ENCODE measurements around the gene CSNK2A2. TPM values are rescaled to one million over a fixed set of nuclear protein-coding genes. Genes with fewer than 3 reads are reported as not detected.

CSNK2A2 gene
- polyA plus RNA-seq, 6 donors from 2014 or later, result 5.9 to 12.2 (median 9.9) TPM

DNA sequence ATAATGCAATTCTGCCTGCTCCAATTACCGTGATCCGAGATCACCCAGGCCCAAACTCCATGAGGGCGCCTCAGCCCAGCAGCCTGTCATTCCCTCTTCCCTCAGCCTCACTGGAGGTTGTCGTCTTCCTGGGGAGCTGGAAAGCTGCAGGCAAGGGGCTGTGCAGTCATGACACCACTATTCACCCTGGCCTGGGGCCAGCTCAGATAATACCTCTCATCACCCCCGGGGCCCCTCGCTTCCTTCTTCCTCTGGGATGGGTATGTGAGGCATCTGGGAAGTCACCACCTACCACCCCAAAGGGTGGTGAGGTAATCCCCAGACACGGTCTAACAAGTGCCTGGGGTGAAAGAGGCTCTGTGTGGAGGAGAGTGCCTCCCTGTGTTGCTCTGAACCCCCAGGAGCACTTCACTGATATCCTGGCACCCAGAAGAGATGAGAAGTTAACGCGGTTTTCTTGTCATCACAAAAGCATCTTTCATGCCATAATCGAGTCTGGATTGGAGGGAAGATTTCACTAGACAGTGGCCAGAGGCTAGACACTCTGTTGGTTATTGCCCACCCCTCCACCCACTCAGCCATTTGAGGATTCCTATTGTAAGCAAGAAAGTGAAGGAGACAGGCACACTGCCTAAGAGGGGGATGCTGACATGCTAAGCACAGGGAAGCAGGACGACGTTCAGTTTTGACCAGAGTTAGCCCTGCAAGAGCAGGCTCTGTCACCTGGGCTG, 87.2 kb downstream of the CSNK2A2 start:
- H3K36me3 Mint-ChIP-seq, result peaks cover 24% of the 10 kb centered on the region in 2 donors
- no peak for DNase-seq
- H3K4me3 Mint-ChIP-seq, result no peak overlapping the region
- peaks cover 0 to 2% (median 0%) of the 10 kb centered on the region in 7 donors for H3K9me3 Mint-ChIP-seq
- peak overlapping the region in 4 of 6 donors; percentile 6 to 73 (median 51) for H3K27ac Mint-ChIP-seq
- H3K27me3 Mint-ChIP-seq, result no peaks in the 10 kb centered on the region
- ATAC-seq (ENCODE audit: low read depth in 2 of 2), result no peak
- H3K4me1 Mint-ChIP-seq, result peaks cover 14 to 22% (median 20%) of the 10 kb centered on the region in 3 donors

- H3K27ac Mint-ChIP-seq, result peak overlapping the region in 2 of 6 donors; percentile 36 to 77
Observed at GRCh38 chr16:58109881-58110280, 88.0 kb downstream of the CSNK2A2 start.

GRCh38 chr16:58109330-58109729, 88.6 kb downstream of the CSNK2A2 start:
- H3K4me3 Mint-ChIP-seq, result peak overlapping the region in 5 of 8 donors; percentile 15 to 44 (median 22)
- peak overlapping the region in 2 of 6 donors; percentile 36 to 50 for H3K27ac Mint-ChIP-seq
- peak; percentile 61 to 66 for ATAC-seq (ENCODE audit: low read depth in 2 of 2)
- no peaks in the 10 kb centered on the region for H3K27me3 Mint-ChIP-seq
- peaks cover 14 to 22% (median 20%) of the 10 kb centered on the region in 3 donors for H3K4me1 Mint-ChIP-seq
- peaks cover 16 to 20% of the 10 kb centered on the region in 2 donors for H3K36me3 Mint-ChIP-seq
- H3K9me3 Mint-ChIP-seq, result peaks cover 0 to 2% (median 0%) of the 10 kb centered on the region in 7 donors
- no peak for DNase-seq

More at GRCh38 chr16:58109881-58110280, 88.0 kb downstream of the CSNK2A2 start:
- Mint-ChIP-seq H3K27me3 (no peaks in the 10 kb centered on the region), H3K36me3 (peaks cover 16 to 20% of the 10 kb centered on the region in 2 donors), H3K4me1 (peaks cover 14 to 22% (median 20%) of the 10 kb centered on the region in 3 donors), H3K4me3 (peak overlapping the region in 2 of 8 donors; percentile 15 to 22), H3K9me3 (peaks cover 0 to 2% (median 0%) of the 10 kb centered on the region in 7 donors)
- no peak for DNase-seq
- ATAC-seq (ENCODE audit: low read depth in 2 of 2), result no peak

Other genes with a start within 250 kb of the CSNK2A2 start
- gene CNGB1, start 227.0 kb downstream of the CSNK2A2 start, polyA plus RNA-seq (ENCODE audit: low read depth in 6 of 6), result not detected
- gene ZNF319, start 197.4 kb downstream of the CSNK2A2 start, polyA plus RNA-seq (ENCODE audit: low read depth in 6 of 6), result 10 to 100 TPM in 1 of 6 donors, 1 to 10 TPM in 5; 3.1 to 10.7 (median 6.0) TPM
- gene USB1, start 196.7 kb downstream of the CSNK2A2 start, polyA plus RNA-seq (ENCODE audit: low read depth in 6 of 6), result 10 to 100 TPM; 19.8 to 30.5 (median 25.8) TPM
- not detected for gene MMP15, start 172.4 kb downstream of the CSNK2A2 start, polyA plus RNA-seq (ENCODE audit: low read depth in 6 of 6)
- gene CFAP20, start 68.7 kb downstream of the CSNK2A2 start, polyA plus RNA-seq (ENCODE audit: low read depth in 6 of 6), result 10 to 100 TPM; 23.6 to 41.9 (median 32.6) TPM
- gene PRSS54, start 96.9 kb upstream of the CSNK2A2 start, polyA plus RNA-seq (ENCODE audit: low read depth in 6 of 6), result not detected
- gene GINS3, start 194.4 kb upstream of the CSNK2A2 start, polyA plus RNA-seq (ENCODE audit: low read depth in 6 of 6), result 1 to 10 TPM in 5 of 6 donors, under 1 TPM in 1; 0.26 to 3.6 (median 2.2) TPM

All from naive B cell (primary cell).